Measurements from ENCODE around the gene GALE. TPM values are rescaled to one million over a fixed set of nuclear protein-coding genes. Genes with fewer than 3 reads are reported as not detected.

GALE gene
- total and polyA plus RNA-seq, 2 of the 13 experiments (the other 11 are each of a cell fraction or from before 2014, with no cell fraction given), result 85.2 to 88.4 TPM

DNA sequence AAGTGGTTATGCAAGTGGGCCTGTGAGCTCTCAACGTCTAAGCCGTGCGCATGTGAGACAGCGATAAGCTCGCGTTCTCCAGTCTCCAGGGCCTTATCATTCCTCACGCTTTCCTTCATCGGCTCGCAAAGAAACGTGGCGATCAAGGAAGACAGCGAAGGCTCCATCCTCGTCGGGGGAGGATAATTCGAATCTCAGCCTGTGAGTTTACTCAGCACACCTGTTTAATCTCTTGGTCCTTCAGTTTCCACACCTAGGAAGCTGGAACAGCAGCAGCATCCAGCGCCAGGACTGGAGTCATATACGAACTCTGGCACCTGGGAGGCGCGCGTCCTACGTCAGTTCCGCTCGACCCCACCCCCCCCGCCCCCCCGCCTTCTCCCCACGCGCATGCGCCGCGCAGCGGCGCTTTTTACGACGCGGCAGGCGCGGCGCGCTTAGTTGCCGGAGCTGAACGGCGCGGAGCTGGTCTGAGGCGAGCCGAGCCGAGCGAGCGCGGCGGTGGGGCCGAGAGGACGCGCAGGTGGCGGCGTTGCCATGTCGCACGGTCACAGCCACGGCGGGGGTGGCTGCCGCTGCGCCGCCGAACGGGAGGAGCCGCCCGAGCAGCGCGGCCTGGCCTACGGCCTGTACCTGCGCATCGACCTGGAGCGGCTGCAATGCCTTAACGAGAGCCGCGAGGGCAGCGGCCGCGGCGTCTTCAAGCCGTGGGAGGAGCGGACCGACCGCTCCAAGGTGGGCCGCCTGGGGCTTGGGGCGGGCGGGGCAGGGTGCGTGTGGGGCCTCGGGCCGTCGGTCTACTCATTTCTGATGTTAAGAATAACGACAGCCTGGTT is 22.4 kb downstream of the GALE start, which contains the start of gene PITHD1 (continued):
- TF ChIP-seq, protein P1, sequence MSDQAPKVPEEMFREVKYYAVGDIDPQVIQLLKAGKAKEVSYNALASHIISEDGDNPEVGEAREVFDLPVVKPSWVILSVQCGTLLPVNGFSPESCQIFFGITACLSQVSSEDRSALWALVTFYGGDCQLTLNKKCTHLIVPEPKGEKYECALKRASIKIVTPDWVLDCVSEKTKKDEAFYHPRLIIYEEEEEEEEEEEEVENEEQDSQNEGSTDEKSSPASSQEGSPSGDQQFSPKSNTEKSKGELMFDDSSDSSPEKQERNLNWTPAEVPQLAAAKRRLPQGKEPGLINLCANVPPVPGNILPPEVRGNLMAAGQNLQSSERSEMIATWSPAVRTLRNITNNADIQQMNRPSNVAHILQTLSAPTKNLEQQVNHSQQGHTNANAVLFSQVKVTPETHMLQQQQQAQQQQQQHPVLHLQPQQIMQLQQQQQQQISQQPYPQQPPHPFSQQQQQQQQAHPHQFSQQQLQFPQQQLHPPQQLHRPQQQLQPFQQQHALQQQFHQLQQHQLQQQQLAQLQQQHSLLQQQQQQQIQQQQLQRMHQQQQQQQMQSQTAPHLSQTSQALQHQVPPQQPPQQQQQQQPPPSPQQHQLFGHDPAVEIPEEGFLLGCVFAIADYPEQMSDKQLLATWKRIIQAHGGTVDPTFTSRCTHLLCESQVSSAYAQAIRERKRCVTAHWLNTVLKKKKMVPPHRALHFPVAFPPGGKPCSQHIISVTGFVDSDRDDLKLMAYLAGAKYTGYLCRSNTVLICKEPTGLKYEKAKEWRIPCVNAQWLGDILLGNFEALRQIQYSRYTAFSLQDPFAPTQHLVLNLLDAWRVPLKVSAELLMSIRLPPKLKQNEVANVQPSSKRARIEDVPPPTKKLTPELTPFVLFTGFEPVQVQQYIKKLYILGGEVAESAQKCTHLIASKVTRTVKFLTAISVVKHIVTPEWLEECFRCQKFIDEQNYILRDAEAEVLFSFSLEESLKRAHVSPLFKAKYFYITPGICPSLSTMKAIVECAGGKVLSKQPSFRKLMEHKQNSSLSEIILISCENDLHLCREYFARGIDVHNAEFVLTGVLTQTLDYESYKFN (CRISPR knock-in tag; conservative IDR thresholded peaks at IDR 0.05), result no peak
- TF ChIP-seq IKZF4 (CRISPR knock-in tag; IDR thresholded peaks at IDR 0.05; ENCODE audit: borderline replicate concordance, low read depth, not compliant biosample characterization), result peak; percentile 63
- TF ChIP-seq TCF7L2 (IDR thresholded peaks at IDR 0.05; ENCODE audit: low read depth, low read length), result no peak
- TF ChIP-seq RARA (CRISPR knock-in tag; IDR thresholded peaks at IDR 0.05), result peak; percentile 38
- no peak for TF ChIP-seq RFX3 (CRISPR knock-in tag; IDR thresholded peaks at IDR 0.05)
- no peak for TF ChIP-seq ZNF34 (CRISPR knock-in tag; IDR thresholded peaks at IDR 0.05; ENCODE audit: borderline replicate concordance)
- TF ChIP-seq, protein P2, sequence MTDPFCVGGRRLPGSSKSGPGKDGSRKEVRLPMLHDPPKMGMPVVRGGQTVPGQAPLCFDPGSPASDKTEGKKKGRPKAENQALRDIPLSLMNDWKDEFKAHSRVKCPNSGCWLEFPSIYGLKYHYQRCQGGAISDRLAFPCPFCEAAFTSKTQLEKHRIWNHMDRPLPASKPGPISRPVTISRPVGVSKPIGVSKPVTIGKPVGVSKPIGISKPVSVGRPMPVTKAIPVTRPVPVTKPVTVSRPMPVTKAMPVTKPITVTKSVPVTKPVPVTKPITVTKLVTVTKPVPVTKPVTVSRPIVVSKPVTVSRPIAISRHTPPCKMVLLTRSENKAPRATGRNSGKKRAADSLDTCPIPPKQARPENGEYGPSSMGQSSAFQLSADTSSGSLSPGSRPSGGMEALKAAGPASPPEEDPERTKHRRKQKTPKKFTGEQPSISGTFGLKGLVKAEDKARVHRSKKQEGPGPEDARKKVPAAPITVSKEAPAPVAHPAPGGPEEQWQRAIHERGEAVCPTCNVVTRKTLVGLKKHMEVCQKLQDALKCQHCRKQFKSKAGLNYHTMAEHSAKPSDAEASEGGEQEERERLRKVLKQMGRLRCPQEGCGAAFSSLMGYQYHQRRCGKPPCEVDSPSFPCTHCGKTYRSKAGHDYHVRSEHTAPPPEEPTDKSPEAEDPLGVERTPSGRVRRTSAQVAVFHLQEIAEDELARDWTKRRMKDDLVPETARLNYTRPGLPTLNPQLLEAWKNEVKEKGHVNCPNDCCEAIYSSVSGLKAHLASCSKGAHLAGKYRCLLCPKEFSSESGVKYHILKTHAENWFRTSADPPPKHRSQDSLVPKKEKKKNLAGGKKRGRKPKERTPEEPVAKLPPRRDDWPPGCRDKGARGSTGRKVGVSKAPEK (CRISPR knock-in tag; IDR thresholded peaks at IDR 0.05; ENCODE audit: borderline replicate concordance), result no peak
- peak; percentile 72 for TF ChIP-seq ZNF607 (CRISPR knock-in tag; IDR thresholded peaks at IDR 0.05; ENCODE audit: borderline replicate concordance)
- no peak for TF ChIP-seq NFKBIZ (CRISPR knock-in tag; IDR thresholded peaks at IDR 0.05)
- TF ChIP-seq, protein P3, sequence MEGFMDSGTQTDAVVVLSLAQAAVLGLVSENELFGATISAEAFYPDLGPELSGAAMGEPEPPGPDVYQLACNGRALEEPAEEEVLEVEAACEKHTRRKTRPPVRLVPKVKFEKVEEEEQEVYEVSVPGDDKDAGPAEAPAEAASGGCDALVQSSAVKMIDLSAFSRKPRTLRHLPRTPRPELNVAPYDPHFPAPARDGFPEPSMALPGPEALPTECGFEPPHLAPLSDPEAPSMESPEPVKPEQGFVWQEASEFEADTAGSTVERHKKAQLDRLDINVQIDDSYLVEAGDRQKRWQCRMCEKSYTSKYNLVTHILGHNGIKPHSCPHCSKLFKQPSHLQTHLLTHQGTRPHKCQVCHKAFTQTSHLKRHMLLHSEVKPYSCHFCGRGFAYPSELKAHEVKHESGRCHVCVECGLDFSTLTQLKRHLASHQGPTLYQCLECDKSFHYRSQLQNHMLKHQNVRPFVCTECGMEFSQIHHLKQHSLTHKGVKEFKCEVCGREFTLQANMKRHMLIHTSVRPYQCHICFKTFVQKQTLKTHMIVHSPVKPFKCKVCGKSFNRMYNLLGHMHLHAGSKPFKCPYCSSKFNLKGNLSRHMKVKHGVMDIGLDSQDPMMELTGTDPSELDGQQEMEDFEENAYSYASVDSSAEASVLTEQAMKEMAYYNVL (CRISPR knock-in tag; IDR thresholded peaks at IDR 0.05; ENCODE audit: borderline replicate concordance), result peak; percentile 84
- no peak for TF ChIP-seq GTF2F1 (IDR thresholded peaks at IDR 0.05; ENCODE audit: low read length)
- TF ChIP-seq AGO1 (IDR thresholded peaks at IDR 0.05; ENCODE audit: low read depth, low read length, poor library complexity, severe bottlenecking), result no peak
- TF ChIP-seq MTA1 (CRISPR knock-in tag; IDR thresholded peaks at IDR 0.05; ENCODE audit: borderline replicate concordance), result no peak
- peak; percentile 91 for TF ChIP-seq ZNF329 (CRISPR knock-in tag; IDR thresholded peaks at IDR 0.05; ENCODE audit: low read depth)
- no peak for TF ChIP-seq ADNP (CRISPR knock-in tag; IDR thresholded peaks at IDR 0.05)
- peak; percentile 55; the same call in 1 of the 2 replicates for TF ChIP-seq YEATS4 (CRISPR knock-in tag; IDR thresholded peaks at IDR 0.05; ENCODE audit: borderline replicate concordance)
- TF ChIP-seq SNAPC2 (CRISPR knock-in tag; IDR thresholded peaks at IDR 0.05), result 0 out of 2 replicates have a peak, but pooled peaks have one; percentile 60
- TF ChIP-seq ZNF780A (CRISPR knock-in tag; IDR thresholded peaks at IDR 0.05), result no peak
- TF ChIP-seq, protein P4, sequence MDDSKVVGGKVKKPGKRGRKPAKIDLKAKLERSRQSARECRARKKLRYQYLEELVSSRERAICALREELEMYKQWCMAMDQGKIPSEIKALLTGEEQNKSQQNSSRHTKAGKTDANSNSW (CRISPR knock-in tag; IDR thresholded peaks at IDR 0.05; ENCODE audit: borderline replicate concordance), result no peak
- TF ChIP-seq ELF4 (CRISPR knock-in tag; IDR thresholded peaks at IDR 0.05; ENCODE audit: borderline replicate concordance), result no peak
- TF ChIP-seq ZNF557 (CRISPR knock-in tag; IDR thresholded peaks at IDR 0.05), result peak; percentile 21; the same call in 1 of the 2 replicates
